Forelimb muscle (tissue), 1 donor: ENCODE data around the gene NRTN. TPM values are rescaled to one million over a fixed set of nuclear protein-coding genes. Genes with fewer than 3 reads are reported as not detected.
"Not testable (repeated sequence)": the region's sequence is repeated elsewhere in the genome, so short reads cannot be mapped to it uniquely, and the experiment has no call there.

Source experiments
- DNase-seq: peaks from one replicate; pipeline ENCODE4 v3.0.0-alpha.2; 2013; ENCODE audit warnings: low read depth
- polyA plus RNA-seq: library from polyadenylated mRNA; unstranded; fragments of 120-200 nt; gene quantifications from one replicate; pipeline ENCODE4 v1.2.1, GENCODE V29; 2013; ENCODE audit not compliant: insufficient read length

The NRTN gene
- polyA plus RNA-seq, result 0.37 TPM

DNA sequence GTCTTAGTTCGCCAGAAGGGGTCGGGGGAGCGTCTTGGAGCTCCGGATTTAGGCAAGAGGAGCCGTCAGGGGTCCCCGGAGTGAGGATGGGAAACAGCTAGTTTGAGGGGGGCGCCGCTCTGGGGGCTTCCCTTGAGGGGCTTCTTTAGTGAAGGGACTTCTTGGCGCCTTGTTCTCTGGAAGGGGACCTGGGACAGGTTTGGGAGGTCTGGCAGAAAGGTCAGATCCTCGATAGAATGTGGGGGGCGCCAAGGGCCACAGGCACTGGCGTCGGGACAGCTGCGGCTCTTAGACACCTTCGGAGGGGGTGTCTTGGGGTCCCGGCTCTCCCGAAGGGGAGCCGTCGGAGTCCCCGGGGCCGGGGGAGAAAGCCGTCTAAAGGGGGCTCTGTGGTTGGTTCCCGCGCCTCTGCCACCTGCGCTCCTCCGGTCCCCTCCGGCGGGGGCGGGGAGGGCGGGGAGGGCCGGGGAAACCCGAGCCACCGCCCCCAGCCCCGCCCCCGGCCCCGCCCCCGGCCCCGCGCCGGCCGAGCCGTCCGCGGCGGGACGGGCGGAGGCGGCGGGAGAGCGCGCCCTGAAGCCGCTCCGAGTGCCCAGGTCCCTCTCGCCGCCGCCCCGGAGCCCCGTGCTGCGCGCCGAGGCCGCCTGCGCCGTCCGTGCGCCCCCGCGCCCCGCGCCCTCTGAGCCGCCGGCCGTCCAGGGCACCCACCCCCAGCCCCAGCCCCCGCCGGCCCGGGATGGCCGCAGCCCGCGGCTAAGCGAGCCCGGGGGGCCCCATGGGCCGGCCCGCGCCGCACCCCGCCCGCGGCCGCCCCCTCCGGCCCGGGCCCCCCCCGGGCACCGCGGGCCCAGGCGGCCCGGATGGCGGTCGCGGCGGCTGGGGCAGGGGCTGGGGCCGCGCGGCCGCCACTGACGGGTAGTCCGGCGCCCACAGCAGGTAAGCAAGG is at the start of gene NRTN:
NRTN (plus strand) TSS at position 552 of the 946 bp plus-strand sequence. CDS start 19,099 bp downstream, outside the sequence.
- no peak for DNase-seq

DNA sequence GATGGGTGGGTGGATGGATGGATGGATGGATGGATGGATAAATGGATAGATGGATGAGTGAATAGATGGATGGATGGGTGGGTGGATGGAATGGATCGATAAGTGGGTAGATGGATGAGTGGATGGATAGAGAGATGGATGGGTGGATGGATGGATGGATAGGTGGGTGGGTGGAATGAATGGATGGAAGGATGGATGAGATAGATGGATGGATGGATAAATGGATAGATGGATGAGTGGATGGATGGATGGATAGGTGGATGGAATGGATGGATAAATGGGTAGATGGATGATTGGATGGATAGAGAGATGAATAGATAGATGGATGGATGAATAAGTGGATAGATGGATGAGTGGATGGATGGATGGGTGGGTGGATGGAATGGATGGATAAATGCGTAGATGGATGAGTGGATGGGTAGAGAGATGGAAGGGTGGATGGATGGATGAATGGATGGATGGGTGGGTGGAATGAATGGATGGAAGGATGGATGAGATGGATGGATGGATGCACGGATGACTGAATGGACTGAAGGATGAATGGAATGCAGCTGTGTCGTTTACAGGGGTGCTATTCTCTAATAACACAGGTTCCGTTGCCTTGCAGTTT is 42.2 kb upstream of the NRTN start:
- DNase-seq, result no peak

- DNase-seq, result no peak
Measured at GRCh38 chr19:5765220-5765619, 39.6 kb upstream of the NRTN start.

DNA sequence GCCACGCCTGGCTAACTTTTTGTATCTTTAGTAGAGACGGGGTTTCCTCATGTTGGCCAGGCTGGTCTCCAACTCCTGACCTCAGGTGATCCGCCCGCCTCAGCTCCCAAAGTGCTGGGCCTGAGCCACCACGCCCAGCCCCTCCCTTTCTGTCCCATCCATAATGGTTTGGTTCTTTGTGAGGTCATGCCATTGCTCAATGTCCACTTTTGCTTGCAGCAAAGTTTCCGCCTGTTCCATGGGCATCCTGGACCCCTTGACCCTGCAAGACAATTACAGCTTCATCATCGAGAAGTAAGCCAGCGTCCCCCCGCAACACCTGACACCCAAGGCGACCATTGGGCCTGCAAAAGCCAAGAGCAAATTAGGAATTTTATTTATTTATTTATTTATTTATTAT is 36.9 kb upstream of the NRTN start:
- no peak for DNase-seq

DNA sequence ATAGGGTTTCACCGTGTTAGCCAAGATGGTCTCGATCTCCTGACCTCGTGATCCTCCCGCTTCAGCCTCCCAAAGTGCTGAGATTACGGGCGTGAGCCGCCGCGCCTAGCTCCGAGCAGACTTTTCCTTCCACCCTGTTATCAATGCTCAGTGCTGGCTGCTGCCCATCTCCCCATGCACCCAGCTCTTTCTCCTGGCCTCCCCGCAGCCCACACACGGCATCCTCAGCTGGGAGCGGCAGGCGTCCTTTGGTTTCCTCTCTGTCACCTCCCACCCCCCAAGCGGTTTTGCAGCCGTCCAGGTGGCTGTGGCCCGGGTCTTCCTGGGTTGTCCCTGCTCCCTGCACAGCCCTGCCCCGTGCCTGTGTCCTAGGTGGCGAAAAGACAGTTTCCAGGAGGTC is 32.5 kb upstream of the NRTN start:
- no peak for DNase-seq

DNA sequence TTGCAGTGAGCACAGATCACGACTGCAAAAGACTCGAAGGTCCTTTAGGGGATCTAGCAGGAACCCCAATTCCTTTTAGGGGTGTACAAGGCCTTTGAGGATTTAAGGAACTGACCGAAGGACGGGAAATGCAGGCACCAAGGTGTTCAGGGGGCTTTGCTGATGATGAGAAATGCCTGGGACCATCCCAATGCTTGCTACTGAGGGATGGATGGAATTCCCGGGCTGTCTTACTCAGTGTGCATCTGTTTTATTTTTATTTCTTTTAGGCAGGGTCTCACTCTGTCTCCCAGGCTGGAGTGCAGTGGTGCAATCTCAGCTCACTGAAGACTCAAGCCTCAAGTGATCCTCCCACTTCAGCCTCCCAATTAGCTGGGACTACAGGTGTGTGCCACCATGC is 31.6 kb upstream of the NRTN start:
- no peak for DNase-seq

DNA sequence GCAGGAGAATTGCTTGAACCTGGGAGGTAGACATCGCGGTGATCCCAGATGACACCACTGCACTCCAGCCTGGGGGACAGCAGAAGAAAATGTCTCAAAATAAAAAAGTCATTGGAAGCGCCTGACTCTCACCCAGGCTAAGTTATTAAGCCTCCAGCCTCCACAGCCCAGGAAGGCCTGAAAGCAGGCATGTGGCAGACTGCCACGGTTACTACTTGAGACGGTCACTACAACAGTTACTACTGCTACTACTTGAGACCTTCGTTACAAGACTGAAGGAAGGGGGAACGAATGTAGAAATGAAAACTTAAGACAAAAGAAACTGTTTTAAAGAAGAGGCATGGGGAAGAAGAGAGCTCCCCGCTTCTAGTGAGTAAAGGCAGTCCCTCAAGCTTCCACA is 29.9 kb upstream of the NRTN start:
- DNase-seq, result no peak

DNA sequence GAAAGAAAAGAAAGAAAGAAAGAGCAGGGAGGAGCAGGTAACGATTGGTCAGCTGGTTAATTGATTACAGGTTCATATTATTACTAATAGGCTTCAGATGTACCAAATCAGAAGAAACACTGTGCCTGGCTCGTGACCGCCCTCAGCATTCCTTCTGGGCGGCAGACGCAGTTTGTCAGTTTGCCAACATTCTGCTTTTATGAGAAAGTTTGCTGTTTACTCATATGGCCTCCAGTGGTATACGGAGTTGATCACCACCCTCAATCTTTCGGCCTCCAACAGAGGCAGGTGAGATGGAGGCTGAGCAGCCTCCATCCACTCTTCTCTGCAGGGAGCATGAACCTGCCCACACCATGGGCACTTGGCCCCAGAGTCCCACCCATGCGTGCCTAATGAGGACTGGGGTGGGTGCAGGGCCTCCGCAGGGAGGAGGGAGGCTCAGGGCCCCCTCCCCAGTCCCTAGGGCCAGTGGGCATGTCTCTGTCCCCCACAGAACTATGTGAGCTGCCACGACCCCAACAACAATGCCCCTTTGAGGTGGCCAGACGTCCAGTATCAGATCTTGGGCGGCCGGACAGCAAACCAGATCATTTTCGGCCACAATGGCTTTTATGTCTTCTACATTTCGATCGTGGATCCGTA is 29.1 kb upstream of the NRTN start:
- no peak for DNase-seq

DNA sequence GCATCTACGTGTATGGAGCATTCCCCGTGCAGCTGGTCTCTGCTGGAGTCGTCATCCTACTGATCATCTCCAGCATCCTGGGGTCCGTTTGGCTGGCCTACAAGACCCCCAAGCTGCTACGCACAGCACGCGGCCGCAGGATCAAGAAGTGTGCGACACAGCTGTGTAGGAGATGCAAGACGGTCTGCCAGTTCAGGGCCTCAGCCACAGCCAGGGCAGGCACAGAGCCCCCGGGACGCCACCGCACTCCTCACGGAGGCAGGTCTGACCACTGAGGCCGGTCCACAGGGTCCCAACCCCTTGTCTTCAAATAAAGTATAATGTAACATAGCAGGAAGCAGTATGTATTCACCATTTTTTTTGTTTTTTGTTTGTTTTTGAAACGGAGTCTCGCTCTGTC is 26.5 kb upstream of the NRTN start:
- no peak for DNase-seq

- DNase-seq, result not testable (repeated sequence)
Measured at GRCh38 chr19:5780916-5781315, 24.0 kb upstream of the NRTN start.

- no peak for DNase-seq
Measured at GRCh38 chr19:5782322-5782721, 22.5 kb upstream of the NRTN start.

DNA sequence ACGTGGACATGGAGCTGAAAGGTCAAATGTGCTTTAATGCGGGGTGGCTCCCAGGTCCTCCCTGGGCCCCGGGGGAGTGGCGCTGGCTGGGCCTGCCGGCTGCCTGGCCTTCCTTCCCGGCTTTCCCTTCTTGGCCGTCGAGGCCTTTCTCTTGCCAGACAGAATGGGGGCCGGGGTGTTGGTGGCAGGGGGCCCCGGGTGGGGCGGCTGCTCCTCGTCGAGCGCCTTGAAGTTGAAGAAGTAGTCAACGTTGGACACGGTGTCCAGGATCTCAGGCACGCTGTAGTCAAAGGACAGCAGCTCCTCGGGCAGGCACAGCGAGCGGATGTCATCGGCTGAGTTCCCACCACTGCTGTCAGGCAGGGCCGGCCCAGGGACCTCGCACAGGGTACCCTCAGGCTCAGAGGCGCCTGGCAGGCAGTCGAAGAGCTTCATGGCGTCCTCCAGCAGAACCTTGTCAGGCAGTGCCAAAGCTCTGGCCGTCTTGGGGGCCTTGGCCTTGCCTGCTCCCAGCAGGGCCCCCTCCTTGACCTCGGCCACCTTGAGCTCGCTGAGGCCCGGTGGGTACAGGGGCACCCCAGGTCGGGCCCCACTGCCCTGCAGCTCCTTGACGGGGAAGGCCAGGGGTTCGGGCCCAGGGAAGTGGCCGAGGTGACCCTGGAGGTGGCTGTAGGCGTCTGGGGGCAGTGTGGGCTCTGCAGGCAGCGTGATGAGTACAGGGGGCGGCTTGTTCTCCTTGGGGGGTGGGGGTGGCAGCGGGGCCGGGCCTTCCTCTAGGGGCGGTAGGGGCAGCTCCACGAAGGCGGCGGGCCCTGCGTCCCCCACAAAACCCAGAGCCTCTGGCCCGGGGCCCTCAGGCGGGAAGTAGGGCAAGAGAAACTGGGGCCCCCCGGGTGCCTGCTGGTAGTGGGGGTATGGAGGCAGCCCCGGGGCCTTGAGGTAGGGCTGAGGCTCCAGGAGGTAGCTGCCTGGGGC is 21.6 kb upstream of the NRTN start:
- DNase-seq, result no peak

DNA sequence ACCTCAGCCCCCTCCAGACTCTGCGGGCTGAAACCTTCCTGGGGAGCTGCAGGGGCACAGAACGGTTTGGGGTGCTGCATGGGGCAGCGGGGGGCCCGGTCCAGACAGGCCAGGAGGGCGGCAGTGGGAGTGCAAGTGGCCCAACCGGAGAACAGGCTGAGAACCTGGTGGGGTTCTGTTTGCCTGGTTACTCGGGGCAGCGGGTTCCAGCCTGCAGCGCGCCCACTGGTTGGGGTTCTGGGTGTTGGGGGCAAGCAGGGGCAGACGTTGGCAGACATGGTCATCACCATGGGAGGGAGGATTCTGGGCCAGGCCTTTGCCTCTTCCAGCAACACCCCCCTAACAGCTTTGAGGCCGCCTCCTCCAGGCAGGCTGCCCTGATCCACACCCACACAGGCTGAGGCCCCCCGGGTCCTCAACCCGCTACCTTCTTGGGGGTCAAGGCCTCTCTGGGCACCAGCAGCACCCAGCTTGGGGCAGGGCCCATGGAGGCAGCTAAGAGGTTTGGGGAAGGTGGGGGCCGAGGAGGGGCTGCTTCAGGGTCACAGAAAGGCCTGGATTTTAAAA is 20.2 kb upstream of the NRTN start, which contains the start of gene PRR22:
PRR22 (minus strand) TSS at position 166 of the 567 bp plus-strand sequence; CDS start at position 80, 86 bp downstream.
- DNase-seq, result no peak

DNA sequence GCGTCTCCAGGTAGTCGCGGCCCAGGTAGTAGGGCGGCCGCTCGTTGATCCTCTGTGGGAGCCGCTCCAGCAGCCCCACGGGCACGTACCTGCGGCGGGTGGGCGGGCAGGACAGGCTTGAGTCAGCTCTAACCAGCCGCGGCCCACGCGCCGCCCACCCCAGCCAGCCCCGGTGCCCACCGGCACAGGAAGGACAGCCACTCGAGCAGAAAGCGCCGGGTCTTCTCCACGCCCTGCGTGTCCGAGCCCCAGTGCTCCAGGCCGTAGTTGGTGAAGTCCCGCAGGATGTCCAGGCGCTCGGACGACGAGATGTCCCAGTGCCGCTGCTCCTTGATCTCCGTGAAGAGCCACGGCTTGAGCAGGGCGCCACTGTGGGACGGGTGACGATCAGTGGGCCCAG is 19.4 kb upstream of the NRTN start:
- no peak for DNase-seq

DNA sequence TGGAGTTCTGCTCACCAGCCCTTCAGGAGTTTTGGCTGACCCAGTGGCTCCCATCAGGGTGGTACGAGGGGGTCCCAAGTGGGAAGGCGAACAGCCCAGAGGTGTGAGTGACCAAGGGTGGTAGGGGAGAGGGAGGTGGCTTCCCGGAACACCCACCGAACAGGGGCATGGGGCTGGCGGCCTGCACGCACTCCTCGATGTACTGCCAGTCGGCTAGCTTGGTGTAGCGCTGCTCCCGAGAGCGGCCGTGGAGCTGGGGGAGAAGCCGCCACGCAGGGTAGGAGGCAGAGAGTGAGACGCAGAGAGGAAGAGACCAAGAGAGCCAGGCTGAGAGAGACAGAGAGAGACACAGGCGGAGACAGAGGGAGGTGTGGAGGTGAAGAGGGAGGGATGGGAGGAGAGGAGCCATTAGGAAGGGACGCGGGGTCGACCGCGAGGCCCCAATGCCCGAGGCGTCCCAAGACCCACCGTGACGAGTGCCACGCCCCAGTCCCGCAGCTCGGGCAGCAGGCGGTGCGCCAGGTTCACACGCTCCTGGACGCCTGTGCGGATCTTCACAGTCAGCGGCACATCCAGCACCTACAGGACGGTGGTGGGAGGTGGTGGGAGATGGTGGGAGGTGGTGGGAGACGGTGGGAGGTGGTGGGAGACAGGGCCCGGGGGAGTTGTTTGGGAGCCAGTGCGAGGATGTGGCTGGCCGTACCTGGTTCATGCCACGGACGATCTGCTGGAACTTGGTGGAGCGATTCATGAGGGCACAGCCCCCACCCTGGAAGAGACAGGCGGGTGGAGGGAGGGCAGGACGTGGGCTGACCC is 18.1 kb upstream of the NRTN start:
- no peak for DNase-seq

GRCh38 chr19:5787409-5788182 is 17.3 kb upstream of the NRTN start:
- no peak for DNase-seq

GRCh38 chr19:5788422-5788821 is 16.4 kb upstream of the NRTN start:
- no peak for DNase-seq

DNA sequence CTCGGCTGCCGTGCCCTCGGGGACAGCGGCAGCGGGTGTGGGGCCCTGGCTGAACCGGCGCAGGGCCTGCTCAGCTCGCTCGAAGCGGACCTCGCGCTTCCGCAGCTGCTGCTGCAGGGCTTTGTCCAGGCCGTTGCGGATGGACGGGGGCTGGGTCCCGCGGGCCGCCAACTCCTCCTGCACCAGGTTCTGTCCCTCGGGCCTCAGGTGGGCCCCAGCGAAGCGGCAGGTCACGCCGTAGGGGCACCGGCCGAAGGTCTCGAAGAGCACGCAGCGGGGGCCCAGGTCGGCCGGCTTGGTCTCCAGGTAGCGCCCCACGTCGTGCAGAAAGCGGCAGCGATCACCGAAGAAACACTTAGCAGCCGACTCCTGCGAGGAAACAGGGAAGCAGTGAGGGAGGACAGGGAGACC is 15.5 kb upstream of the NRTN start:
- no peak for DNase-seq

GRCh38 chr19:5789886-5790558 is 14.8 kb upstream of the NRTN start:
- DNase-seq, result no peak
